HG03159 (cell line): ENCODE measurements around the gene FHIT.

Source experiments
- ATAC-seq: cut with Tn5 transposase; IDR thresholded peaks from one replicate; pipeline ENCODE4 v1.9.1; 2021; ENCODE audit warnings: mild to moderate bottlenecking, moderate library complexity; ENCODE audit not compliant: unreplicated experiment

The FHIT gene

GRCh38 chr3:60867200-60867599 lies 384.1 kb downstream of the FHIT start:
- no peak for ATAC-seq

GRCh38 chr3:60856257-60857046 lies 394.8 kb downstream of the FHIT start:
- ATAC-seq = no peak

DNA sequence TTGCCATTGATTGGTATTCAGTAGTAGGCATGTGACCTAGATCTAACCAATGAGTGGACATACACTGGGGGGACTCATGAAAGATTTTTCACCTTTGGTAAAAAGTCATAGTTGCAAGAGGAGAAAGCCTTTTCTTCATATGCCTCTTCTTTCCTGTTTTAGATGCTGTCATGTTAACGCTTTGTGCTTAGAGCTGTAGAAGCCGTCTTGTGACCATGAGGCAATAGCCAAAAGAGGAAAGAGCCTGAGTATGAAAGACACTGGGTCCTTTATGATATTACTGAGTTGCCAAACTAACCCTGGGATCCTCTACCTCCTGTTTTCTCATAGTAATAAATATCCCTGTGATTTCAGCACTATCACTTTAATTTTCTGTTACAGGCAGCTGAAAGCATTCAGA lies 396.0 kb downstream of the FHIT start:
- no peak for ATAC-seq

DNA sequence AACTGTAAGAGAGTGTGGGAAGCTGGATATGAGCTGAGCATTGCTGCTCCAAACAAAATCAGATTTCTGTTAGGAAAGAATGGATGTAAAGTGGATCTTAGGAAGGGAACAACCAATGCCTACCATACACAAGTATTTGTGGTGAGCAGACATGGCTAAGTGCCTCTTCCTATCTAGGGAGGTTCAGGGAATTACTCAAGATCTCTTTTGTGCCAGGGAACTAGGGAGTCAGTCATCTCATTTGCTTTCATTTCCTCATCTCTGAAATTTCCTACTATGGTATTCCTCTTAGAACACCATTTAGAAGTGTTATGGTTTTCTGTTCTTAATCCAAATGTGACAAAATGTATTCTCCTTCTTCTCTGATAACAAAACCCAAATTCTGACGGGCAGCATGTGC lies 396.5 kb downstream of the FHIT start:
- no peak for ATAC-seq

DNA sequence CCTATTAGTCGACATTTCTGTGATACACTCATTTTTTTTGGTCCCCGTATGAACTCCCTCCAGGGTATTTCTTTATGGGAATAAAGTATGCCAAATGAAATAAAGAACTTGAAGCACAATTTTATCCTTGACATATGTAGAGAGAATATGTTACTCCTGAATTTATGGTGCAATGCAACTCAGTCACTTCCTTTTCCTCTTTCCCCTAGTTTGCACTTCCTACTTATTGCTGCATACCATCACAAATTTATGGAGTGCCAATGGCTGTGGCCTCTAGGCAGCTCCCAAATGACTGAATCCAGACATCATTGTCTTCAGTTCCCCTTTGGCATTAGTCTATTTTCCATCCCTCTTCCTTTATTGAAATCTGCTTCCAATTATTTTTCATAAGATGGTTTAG lies 403.5 kb downstream of the FHIT start:
- no peak for ATAC-seq

- ATAC-seq = no peak
These were observed 407.0 kb downstream of the FHIT start for GRCh38 chr3:60844256-60844655.

GRCh38 chr3:60841355-60841754 lies 409.9 kb downstream of the FHIT start:
- no peak for ATAC-seq

GRCh38 chr3:60839246-60839645 lies 412.0 kb downstream of the FHIT start:
- no peak for ATAC-seq

GRCh38 chr3:60835796-60836195 lies 415.5 kb downstream of the FHIT start:
- no peak for ATAC-seq

DNA sequence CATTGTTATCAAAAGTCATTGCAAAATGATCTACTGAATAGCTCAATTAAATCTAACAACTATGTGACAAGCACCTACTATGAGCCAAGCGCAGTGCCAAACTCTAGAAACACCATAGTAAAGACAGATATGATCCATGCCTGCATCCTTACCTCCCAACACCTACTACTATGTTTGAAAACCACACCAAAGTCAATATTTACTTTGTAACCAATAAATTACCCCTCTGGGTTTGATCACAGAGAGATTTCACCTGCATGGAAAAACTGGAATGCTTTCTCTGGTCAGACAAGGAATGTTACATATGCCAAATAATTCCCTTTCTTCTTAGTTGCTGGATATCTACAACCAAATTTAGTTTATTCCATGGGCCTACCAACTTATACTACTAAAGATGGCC lies 422.2 kb downstream of the FHIT start:
- no peak for ATAC-seq

DNA sequence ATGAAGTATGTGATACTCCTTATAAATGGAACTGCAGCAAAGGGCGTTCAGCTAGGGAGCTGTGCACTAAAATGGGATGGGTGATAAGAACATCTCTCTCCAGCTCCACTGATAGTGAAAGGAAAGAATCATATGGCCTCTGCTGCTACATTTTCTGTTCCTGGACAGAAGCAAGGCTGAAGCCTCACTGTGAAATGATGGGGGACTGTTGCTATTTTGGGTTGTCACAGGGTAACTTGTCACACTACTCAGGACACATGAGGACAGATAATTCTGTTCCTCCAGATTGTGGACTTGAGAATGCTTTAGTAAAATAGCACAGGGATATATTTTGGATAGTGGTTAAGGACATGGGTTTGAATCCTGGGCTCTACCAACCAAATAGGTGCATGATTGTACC lies 423.6 kb downstream of the FHIT start:
- ATAC-seq = no peak

- no peak for ATAC-seq
These were observed 424.7 kb downstream of the FHIT start for GRCh38 chr3:60826511-60826910.

DNA sequence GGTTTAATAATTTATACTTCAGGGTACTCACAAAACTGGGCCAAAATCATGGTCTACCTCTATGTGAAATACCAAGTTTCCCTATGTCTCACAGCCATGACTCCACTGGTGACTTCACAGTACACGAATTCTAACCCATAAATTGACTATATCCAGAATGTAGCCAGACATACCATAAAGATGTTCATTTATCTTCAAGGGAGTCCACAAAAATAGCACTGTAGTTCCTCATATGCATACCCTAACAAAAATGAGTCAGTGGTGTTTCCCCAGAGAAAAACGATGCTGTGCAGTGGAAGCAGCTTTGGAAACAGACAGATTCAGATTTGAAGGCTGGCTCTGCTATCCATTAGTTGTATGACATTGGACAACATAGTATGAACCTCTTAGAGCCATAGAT lies 438.8 kb downstream of the FHIT start:
- ATAC-seq = no peak

DNA sequence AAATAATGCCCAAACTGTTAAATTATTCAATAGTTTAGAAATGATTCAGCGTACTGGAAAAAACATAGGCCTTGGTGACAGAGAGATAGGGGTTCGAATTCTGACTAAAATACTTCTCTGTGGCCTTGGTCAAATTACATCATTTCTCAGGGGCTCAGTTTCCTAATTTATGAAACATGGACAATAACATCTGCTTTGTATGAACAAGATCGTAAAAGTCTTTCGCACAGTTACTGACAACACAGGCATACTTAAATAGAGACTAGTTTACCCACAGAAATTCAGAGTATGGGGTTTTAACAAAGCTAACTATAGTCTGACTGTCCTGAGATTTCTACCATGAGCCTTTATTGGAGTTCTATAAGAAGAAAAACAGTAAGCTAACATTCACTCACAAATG lies 440.4 kb downstream of the FHIT start:
- ATAC-seq = no peak

- ATAC-seq = no peak
These were observed 441.2 kb downstream of the FHIT start for GRCh38 chr3:60809857-60810610.

GRCh38 chr3:60803216-60804173 lies 447.8 kb downstream of the FHIT start:
- no peak for ATAC-seq

GRCh38 chr3:60801307-60801706 lies 449.9 kb downstream of the FHIT start:
- no peak for ATAC-seq

- no peak for ATAC-seq
These were observed 452.8 kb downstream of the FHIT start for GRCh38 chr3:60798456-60798855.

DNA sequence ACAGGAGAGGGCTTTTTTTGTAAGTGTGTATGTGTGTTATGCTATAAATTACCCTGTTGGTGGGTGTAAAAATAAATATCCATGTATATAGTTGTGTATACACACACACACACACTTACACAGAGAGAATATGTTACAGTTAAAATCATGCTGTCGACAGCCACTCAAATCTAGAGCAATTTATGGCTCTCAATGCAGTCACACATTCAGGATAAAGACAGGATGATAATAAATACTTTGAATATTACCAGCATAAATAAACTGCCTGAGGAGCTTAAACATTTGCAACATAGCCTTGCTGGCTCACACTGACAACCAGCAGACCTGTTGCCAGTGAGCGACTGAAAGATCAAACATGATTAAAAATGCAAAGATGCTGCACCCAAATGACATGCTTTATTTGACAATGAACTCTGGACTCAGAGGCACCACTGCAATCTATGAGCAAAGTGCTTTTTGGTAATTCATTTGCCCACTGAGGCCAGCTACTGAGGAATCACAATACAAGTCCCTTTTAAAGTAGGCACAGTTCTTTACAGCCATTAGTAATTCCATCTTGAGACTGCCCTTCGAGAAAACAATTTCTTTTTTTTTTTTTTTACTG lies 458.9 kb downstream of the FHIT start:
- ATAC-seq = no peak

GRCh38 chr3:60788185-60788584 lies 463.1 kb downstream of the FHIT start:
- no peak for ATAC-seq

- ATAC-seq = no peak
These were observed 469.3 kb downstream of the FHIT start for GRCh38 chr3:60781935-60782334.
